Activated CD4-positive, alpha-beta T cell treated with anti-CD3 and anti-CD28 coated beads for 48 hours (primary cell): Measurements from ENCODE around the gene RGL3.
"Not testable (repeated sequence)": the region's sequence is repeated elsewhere in the genome, so short reads cannot be mapped to it uniquely, and the experiment has no call there.

ENCODE experiments used
- DNase-seq: peaks from one replicate; pipeline ENCODE4 v3.0.0-alpha.2; 2020

RGL3 gene

GRCh38 chr19:11356074-11356397, 63.1 kb downstream of the RGL3 start:
- no peak for DNase-seq

GRCh38 chr19:11355160-11356073, 63.7 kb downstream of the RGL3 start, which contains the start of gene PLPPR2:
Gene PLPPR2, plus strand, starts transcription at chr19:11355432. Its CDS starts 2,242 bp downstream, at chr19:11357674.
- peak; percentile 94 for DNase-seq

GRCh38 chr19:11354102-11354501, 65.0 kb downstream of the RGL3 start:
- not testable (repeated sequence) for DNase-seq

GRCh38 chr19:11349171-11349570, 69.9 kb downstream of the RGL3 start:
- no peak for DNase-seq

GRCh38 chr19:11347546-11348039, 71.5 kb downstream of the RGL3 start:
- DNase-seq, result no peak

GRCh38 chr19:11346104-11346940, 72.8 kb downstream of the RGL3 start, which contains the start of the genes CCDC159 and TMEM205:
Gene CCDC159, plus strand, starts transcription at chr19:11346519. Its CDS starts 88 bp downstream, at chr19:11346607.
Gene TMEM205, minus strand, starts transcription at chr19:11346268. Its CDS starts 649 bp downstream, at chr19:11345619.
- peak; percentile 99 for DNase-seq

GRCh38 chr19:11345122-11345803, 73.9 kb downstream of the RGL3 start:
- DNase-seq, result no peak
